K562 (cell line): ENCODE results near the gene DTX1. TPM values are rescaled to one million over a fixed set of nuclear protein-coding genes. Genes with fewer than 3 reads are reported as not detected.
A peak's percentile ranks its signal among the peaks of the same experiment; 100 is the strongest.

ENCODE experiments used
- ATAC-seq: fragments of 200-7000 bp; cut with Tn5 transposase; 3 replicates; pipeline ENCODE4 v1.9.1; 2020; ENCODE audit warnings: moderate library complexity
- BruUV-seq: library from RNA; stranded (reverse); fragments of 400-500 nt; replicated peaks from 2 replicates; lab custom pipeline; 2021; lab: Mats Ljungman, UMichigan
- CTCF ChIA-PET: fragments of 300-600 bp; formaldehyde crosslinking; extraction: SDS; loops from one replicate; lab custom pipeline; 2021; ENCODE audit warnings: low intra/inter-chr PET ratio; lab: Yijun Ruan, JAX
- POLR2A ChIA-PET: fragments of 300-600, 350-650 bp; sonication (Branson Sonifier 250); formaldehyde crosslinking; extraction: SDS; loops from one replicate; lab custom pipeline; 2021; ENCODE audit warnings: antibody characterized with exemption, inconsistent platforms; lab: Yijun Ruan, JAX
- DNase-seq, 4 experiments: peaks; one replicate each; pipeline versions ENCODE4 v3.0.0 to v3.0.0-alpha.2; 2011 to 2018; ENCODE audit warnings: low spot score in 3 of 4, mixed read lengths in 3 of 4; ENCODE audit errors: extremely low read depth in 1 of 4
- FAIRE-seq: peaks from 2 replicates; lab custom pipeline; 2011; peaks lifted over from hg19 to GRCh38; lab: Jason Lieb, UNC
- H2AFZ ChIP-seq: 2 replicates; pipeline ENCODE4 v1.6.0; 2011; ENCODE audit warnings: low read depth, low read length, control low read depth, inconsistent platforms
- H3K27ac ChIP-seq: fragments of 200-600 bp; 3 replicates; pipeline ENCODE4 v1.8.0; 2011; ENCODE audit warnings: low read depth, mild to moderate bottlenecking, control low read depth, inconsistent platforms, low read length, moderate library complexity, mixed read lengths; ENCODE audit errors: extremely low read depth
- H3K27me3 ChIP-seq, 2 experiments: fragments of 300-600 bp in 1 of 2; 2 replicates in 1 of 2; 3 replicates in 1 of 2; pipeline versions ENCODE4 v1.6.0 to v1.8.0; 2011; ENCODE audit warnings: inconsistent platforms in 2 of 2, low read length in 2 of 2, mild to moderate bottlenecking in 1 of 2, mixed read lengths in 1 of 2, moderate library complexity in 1 of 2; ENCODE audit not compliant: control insufficient read depth in 2 of 2, insufficient read depth in 2 of 2
- H3K36me3 ChIP-seq: fragments of 300-600 bp; 3 replicates; pipeline ENCODE4 v1.8.0; 2011; ENCODE audit warnings: mild to moderate bottlenecking, low read length, inconsistent platforms; ENCODE audit not compliant: control insufficient read depth, insufficient read depth
- H3K4me1 ChIP-seq, 2 experiments: fragments of 200-600 bp in 1 of 2; replicated peaks in 1 of 2; 2 replicates in 1 of 2; 3 replicates in 1 of 2; pipeline versions ENCODE4 v1.5.1 to v1.8.0; 2011; ENCODE audit warnings: inconsistent platforms in 2 of 2, low read length in 2 of 2, mild to moderate bottlenecking in 1 of 2, mixed read lengths in 1 of 2, moderate library complexity in 1 of 2; ENCODE audit not compliant: control insufficient read depth in 2 of 2, insufficient read depth in 2 of 2
- H3K4me2 ChIP-seq: 2 replicates; pipeline ENCODE4 v1.6.1; 2011; ENCODE audit warnings: low read length, control low read depth, inconsistent platforms, mixed read lengths; ENCODE audit not compliant: insufficient read depth
- H3K4me3 ChIP-seq: fragments of 200-600 bp; sonication (generic), shearing (Covaris generic); 2 replicates; pipeline ENCODE4 v1.5.1; 2016; ENCODE audit warnings: control low read depth, inconsistent platforms
- H3K79me2 ChIP-seq: fragments of 200-600 bp; 3 replicates; pipeline ENCODE4 v1.8.0; 2011; ENCODE audit warnings: low read length, inconsistent platforms; ENCODE audit not compliant: control insufficient read depth, insufficient read depth
- H3K9ac ChIP-seq, 2 experiments: 2 replicates each; pipeline versions ENCODE4 v1.6.0 to v1.6.1; 2011; ENCODE audit warnings: low read depth in 2 of 2, low read length in 2 of 2, control low read depth in 1 of 2, inconsistent platforms in 1 of 2, mild to moderate bottlenecking in 1 of 2, mixed read lengths in 1 of 2; ENCODE audit not compliant: insufficient read depth in 1 of 2
- H3K9me1 ChIP-seq: one replicate; pipeline ENCODE4 v1.6.0; 2011; ENCODE audit warnings: inconsistent platforms, mild to moderate bottlenecking, low read length, moderate library complexity; ENCODE audit not compliant: control insufficient read depth, insufficient read depth
- H3K9me3 ChIP-seq: replicated peaks from 2 replicates; pipeline ENCODE4 v1.5.1; 2011; ENCODE audit warnings: low read depth, low read length, inconsistent platforms; ENCODE audit not compliant: control insufficient read depth, insufficient read depth
- H4K20me1 ChIP-seq: replicated peaks from 2 replicates; pipeline ENCODE4 v1.6.1; 2011; ENCODE audit warnings: low read length, inconsistent platforms, mixed read lengths; ENCODE audit not compliant: control insufficient read depth, insufficient read depth
- ARID4B ChIP-seq: sonication (generic); formaldehyde crosslinking; IDR thresholded peaks from 2 replicates; pipeline ENCODE4 v1.8.0; 2022; ENCODE audit warnings: mild to moderate bottlenecking, missing genetic modification reagents
- BCOR ChIP-seq: fragments of 450-650 bp; IDR thresholded peaks from 2 replicates; pipeline ENCODE4 v1.6.1; 2016
- BRD9 ChIP-seq: fragments of 450-650 bp; IDR thresholded peaks from 2 replicates; pipeline ENCODE4 v1.6.1; 2018; ENCODE audit warnings: low read depth; ENCODE audit not compliant: partially characterized antibody
- CHD4 ChIP-seq: fragments of 200-600 bp; sonication (generic); IDR thresholded peaks from 3 replicates; pipeline ENCODE4 v1.6.1; 2012; ENCODE audit warnings: low read depth, mild to moderate bottlenecking, mixed read lengths, low read length, inconsistent platforms; ENCODE audit not compliant: insufficient read depth, insufficient replicate concordance, poor library complexity, severe bottlenecking
- KDM1A ChIP-seq, 2 experiments: fragments of 450-650 bp; IDR thresholded peaks; 2 replicates each; pipeline ENCODE4 v1.6.1; 2016; ENCODE audit warnings: mild to moderate bottlenecking in 2 of 2
- KLF16 ChIP-seq: IDR thresholded peaks from 2 replicates; pipeline ENCODE4 v1.6.1; 2016; ENCODE audit warnings: antibody characterized with exemption
- NFIC ChIP-seq: fragments of 450-650 bp; IDR thresholded peaks from 2 replicates; pipeline ENCODE4 v1.6.1; 2017; ENCODE audit warnings: mild to moderate bottlenecking, inconsistent platforms
- NKRF ChIP-seq: fragments of 450-650 bp; IDR thresholded peaks from 2 replicates; pipeline ENCODE4 v1.6.1; 2016; ENCODE audit warnings: borderline replicate concordance
- PTBP1 ChIP-seq: fragments of 200-400 bp; formaldehyde crosslinking; IDR thresholded peaks from 2 replicates; pipeline ENCODE4 v1.6.1; 2017; ENCODE audit warnings: low read depth, low read length
- RBM25 ChIP-seq: fragments of 200-400 bp; formaldehyde crosslinking; IDR thresholded peaks from 2 replicates; pipeline ENCODE4 v1.6.1; 2018; ENCODE audit warnings: low read length, low read depth, moderate library complexity; ENCODE audit not compliant: severe bottlenecking
- RCOR1 ChIP-seq, 2 experiments: IDR thresholded peaks; 2 replicates each; pipeline ENCODE4 v1.6.1; 2012; ENCODE audit warnings: low read depth in 2 of 2, low read length in 2 of 2, borderline replicate concordance in 1 of 2, improper control_type of control experiment in 1 of 2
- SMARCA5 ChIP-seq: fragments of 450-650 bp; IDR thresholded peaks from 2 replicates; pipeline ENCODE4 v1.6.1; 2016
- TFE3 ChIP-seq: fragments of 450-650 bp; formaldehyde crosslinking; IDR thresholded peaks from 2 replicates; pipeline ENCODE4 v1.4.0; 2020; ENCODE audit warnings: mild to moderate bottlenecking, mixed read lengths
- ZFP36 ChIP-seq: fragments of 150-350 bp; IDR thresholded peaks from 2 replicates; pipeline ENCODE4 v1.6.1; 2018; ENCODE audit warnings: low read length, low read depth; ENCODE audit not compliant: partially characterized antibody
- ZNF347 ChIP-seq: fragments of 450-650 bp; formaldehyde crosslinking; IDR thresholded peaks from 2 replicates; pipeline ENCODE4 v1.4.0; 2020; ENCODE audit warnings: low read depth, mild to moderate bottlenecking, moderate library complexity
- ZNF707 ChIP-seq: fragments of 250-450 bp; sonication (Bioruptor Pico); conservative IDR thresholded peaks from 2 replicates; pipeline ENCODE4 v1.8.0; 2022; ENCODE audit warnings: inconsistent platforms, mild to moderate bottlenecking, moderate library complexity
- WGBS: fragments of 100-300 bp; shearing (Covaris generic); methylation state at CpG from one replicate; pipeline ENCODE4 v1.1.6; 2016; ENCODE audit warnings: low coverage, mixed read lengths; ENCODE audit not compliant: insufficient coverage; ENCODE audit errors: missing lambda C conversion rate; 5-methylcytosine and 5-hydroxymethylcytosine counted together
- in situ Hi-C: fragments of 300-500 bp; cut with MboI; formaldehyde crosslinking; loops from 4 replicates; pipeline ENCODE4 v1.15.0; 2018; ENCODE audit warnings: inconsistent platforms, mixed read lengths
- intact Hi-C: fragments of 100-400 bp; cut with micrococcal nuclease; formaldehyde crosslinking; loops from 2 replicates; pipeline ENCODE4 v1.14.2; 2022
- polyA plus RNA-seq, 8 experiments: library from polyadenylated mRNA; depleted of rRNA in 4 of 8; stranded (reverse) in 5 of 8; unstranded in 3 of 8; fragments of >200 nt; fragmentation: Nextera tagmentation in 2 of 8; fragmentation: Illumina TruSeq in 1 of 8; extraction: Ambion mirVana in 2 of 8; extraction: Trizol in 1 of 8; gene quantifications; 2 replicates each; pipeline versions ENCODE4 v1.2.1 to v1.2.3, GENCODE V29; 2011 to 2014; ENCODE audit warnings: inconsistent platforms in 1 of 8, missing spikeins in 1 of 8
- total RNA-seq, 7 experiments: library from RNA; depleted of rRNA in 6 of 7; stranded (reverse); fragments of >200 nt in 6 of 7; fragmentation: Illumina TruSeq in 2 of 7; extraction: Trizol in 2 of 7; gene quantifications; 2 replicates each; pipeline versions ENCODE4 v1.2.1 to v1.2.3, GENCODE V29; 2011 to 2021; ENCODE audit warnings: low replicate concordance in 1 of 7

DTX1 gene
- total and polyA plus RNA-seq, 9 of the 15 experiments (the other 6 are each of a cell fraction or from before 2014, with no cell fraction given) = not detected

GRCh38 chr12:113108308-113108707 is 51.8 kb downstream of the DTX1 start:
- Histone ChIP-seq H3K4me3 (no peak overlapping the region), H3K27ac (no peak overlapping the region), H3K79me2 (no peaks in the 10 kb centered on the region), H2AFZ (no peak overlapping the region), H3K9me3 (no peaks in the 10 kb centered on the region), H3K4me2 (no peak overlapping the region), H3K36me3 (no peaks in the 10 kb centered on the region), H3K27me3 (peaks cover 14 to 54% of the 10 kb centered on the region in 2 experiments), H4K20me1 (peaks cover 8% of the 10 kb centered on the region; the same call in 1 of the 2 replicates), H3K9ac (no peak overlapping the region), H3K4me1 (peaks cover 0 to 14% of the 10 kb centered on the region in 2 experiments; a peak in 2 of 5 replicates), H3K9me1 (no peaks in the 10 kb centered on the region)
- in situ Hi-C loops (no loop called here), intact Hi-C loops (no loop called here)
- DNase-seq (no peak), FAIRE-seq (no peak), ATAC-seq (no peak)
- 0% methylated on average over 4 of the region's 4 CpGs for WGBS
- POLR2A ChIA-PET = no interaction called here
- CTCF ChIA-PET = no interaction called here
- BruUV-seq = no TSS peak
- TF ChIP-seq KLF16 (no peak), BRD9 (peak; percentile 95), RCOR1 (IDR thresholded peaks at IDR 0.05; ENCODE audit: borderline replicate concordance in 1 of 2, low read depth in 2 of 2, low read length in 2 of 2) (0 out of 4 replicates have a peak, but pooled peaks of 1 of the 2 experiments have one; percentile 15), BCOR (peak; percentile 92), CHD4 (peak; percentile 37), ZNF707 (no peak), RBM25 (peak; percentile 98), PTBP1 (0 out of 2 replicates have a peak, but pooled peaks have one; percentile 60), ZFP36 (peak; percentile 82), NFIC (peak; percentile 93), NKRF (no peak), TFE3 (CRISPR knock-in tag) (no peak), KDM1A (IDR thresholded peaks at IDR 0.05) (peak; percentile 63 to 76), ARID4B (CRISPR knock-in tag) (no peak), SMARCA5 (peak; percentile 76), ZNF347 (no peak)
